Caco-2 (cell line): ENCODE data around the gene TATDN2. TPM values are rescaled to one million over a fixed set of nuclear protein-coding genes. Genes with fewer than 3 reads are reported as not detected.

Experiments
- BruUV-seq: library from RNA; stranded (reverse); fragments of 400-500 nt; replicated peaks from 2 replicates; lab custom pipeline; 2021; lab: Mats Ljungman, UMichigan
- CTCF ChIA-PET: fragments of 300-600 bp; sonication (Branson Sonifier 250); formaldehyde crosslinking; loops from one replicate; lab custom pipeline; 2022; ENCODE audit warnings: antibody characterized with exemption; lab: Charles Lee
- POLR2A ChIA-PET: fragments of 300-600 bp; sonication (Branson Sonifier 250); formaldehyde crosslinking; loops from one replicate; lab custom pipeline; 2022; ENCODE audit warnings: antibody characterized with exemption; lab: Charles Lee
- DNase-seq, 2 experiments: peaks; one replicate each; pipeline versions ENCODE4 v3.0.0 to v3.0.0-alpha.2; 2020 to 2022
- H3K27me3 ChIP-seq: replicated peaks from 2 replicates; pipeline ENCODE4 v1.6.0; 2011; ENCODE audit warnings: low read length; ENCODE audit not compliant: control insufficient read depth, insufficient read depth
- H3K36me3 ChIP-seq: 2 replicates; pipeline ENCODE4 v1.5.1; 2011; ENCODE audit warnings: low read length; ENCODE audit not compliant: control insufficient read depth, insufficient read depth
- H3K4me1 ChIP-seq: fragments of 250-450 bp; sonication (Bioruptor Pico); 2 replicates; pipeline ENCODE4 v1.5.1; 2020; ENCODE audit warnings: mild to moderate bottlenecking
- H3K4me3 ChIP-seq: 2 replicates; pipeline ENCODE4 v1.5.1; 2011; ENCODE audit warnings: low read depth, mild to moderate bottlenecking, control low read depth, low read length
- H3K9me3 ChIP-seq: fragments of 250-450 bp; sonication (Bioruptor Pico); 2 replicates; pipeline ENCODE4 v1.5.1; 2020; ENCODE audit warnings: mild to moderate bottlenecking, moderate library complexity
- H3K27ac Mint-ChIP-seq: one replicate; pipeline ENCODE4 v1.8.0; 2022; ENCODE audit warnings: mixed read lengths; ENCODE audit not compliant: unreplicated experiment
- H3K27me3 Mint-ChIP-seq: one replicate; pipeline ENCODE4 v1.8.0; 2022; ENCODE audit warnings: mixed read lengths; ENCODE audit not compliant: insufficient read depth, unreplicated experiment
- H3K36me3 Mint-ChIP-seq: one replicate; pipeline ENCODE4 v1.8.0; 2022; ENCODE audit warnings: mild to moderate bottlenecking, mixed read lengths; ENCODE audit not compliant: insufficient read depth, unreplicated experiment
- H3K4me1 Mint-ChIP-seq: one replicate; pipeline ENCODE4 v1.8.0; 2022; ENCODE audit warnings: low read depth, mixed read lengths; ENCODE audit not compliant: unreplicated experiment
- H3K4me3 Mint-ChIP-seq: one replicate; pipeline ENCODE4 v1.8.0; 2022; ENCODE audit warnings: mild to moderate bottlenecking, moderate library complexity, mixed read lengths; ENCODE audit not compliant: unreplicated experiment
- H3K9me3 Mint-ChIP-seq: one replicate; pipeline ENCODE4 v1.8.0; 2022; ENCODE audit warnings: mixed read lengths; ENCODE audit not compliant: unreplicated experiment
- intact Hi-C: fragments of 100-400 bp; cut with micrococcal nuclease; formaldehyde crosslinking; loops from one replicate; pipeline ENCODE4 v1.10.0; 2022; ENCODE audit not compliant: unreplicated experiment
- total RNA-seq: library from RNA; stranded (reverse); gene quantifications from 2 replicates; pipeline ENCODE4 v1.2.3, GENCODE V29; 2022
- TF ChIP-seq, protein P1 (sequence below), 2 experiments: fragments of 200-600 bp in 1 of 2; IDR thresholded peaks; 1 replicate in 1 of 2; 2 replicates in 1 of 2; pipeline versions ENCODE4 v1.5.1 to v1.8.0; 2011 to 2022; ENCODE audit warnings: antibody characterized with exemption in 1 of 2, control low read depth in 1 of 2, inconsistent platforms in 1 of 2, low read depth in 1 of 2, low read length in 1 of 2, mild to moderate bottlenecking in 1 of 2, moderate library complexity in 1 of 2; ENCODE audit not compliant: insufficient read depth in 1 of 2, severe bottlenecking in 1 of 2, unreplicated experiment in 1 of 2

Gene TATDN2
- total RNA-seq, 1 experiment from 2014 or later = 32.1 TPM

DNA sequence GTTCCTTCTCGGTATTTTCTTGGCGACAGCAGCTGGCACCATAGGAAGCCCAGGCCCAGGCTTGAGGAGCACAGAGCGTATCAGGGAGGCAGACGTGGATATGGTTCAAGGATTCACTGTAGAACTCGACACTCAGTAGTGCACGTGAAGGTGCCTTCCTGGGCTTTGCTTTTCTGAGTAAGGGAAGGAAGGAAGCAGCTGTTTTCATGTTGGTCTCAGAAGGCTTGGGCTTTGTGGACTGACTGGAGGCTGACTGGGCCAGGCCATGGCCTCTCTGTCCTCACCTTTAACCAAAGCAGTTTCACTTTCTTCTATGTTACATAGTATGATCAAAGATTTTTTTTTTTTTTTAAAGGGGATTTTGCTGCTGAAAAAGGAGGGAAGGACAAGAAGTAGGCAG lies 51.4 kb downstream of the TATDN2 start:
- H3K36me3 ChIP-seq = peaks cover 5% of the 10 kb centered on the region
- no peak overlapping the region for H3K4me3 Mint-ChIP-seq
- CTCF ChIA-PET = no interaction called here
- intact Hi-C loops = no loop called here
- H3K27me3 ChIP-seq = no peaks in the 10 kb centered on the region
- TF ChIP-seq, protein P1, sequence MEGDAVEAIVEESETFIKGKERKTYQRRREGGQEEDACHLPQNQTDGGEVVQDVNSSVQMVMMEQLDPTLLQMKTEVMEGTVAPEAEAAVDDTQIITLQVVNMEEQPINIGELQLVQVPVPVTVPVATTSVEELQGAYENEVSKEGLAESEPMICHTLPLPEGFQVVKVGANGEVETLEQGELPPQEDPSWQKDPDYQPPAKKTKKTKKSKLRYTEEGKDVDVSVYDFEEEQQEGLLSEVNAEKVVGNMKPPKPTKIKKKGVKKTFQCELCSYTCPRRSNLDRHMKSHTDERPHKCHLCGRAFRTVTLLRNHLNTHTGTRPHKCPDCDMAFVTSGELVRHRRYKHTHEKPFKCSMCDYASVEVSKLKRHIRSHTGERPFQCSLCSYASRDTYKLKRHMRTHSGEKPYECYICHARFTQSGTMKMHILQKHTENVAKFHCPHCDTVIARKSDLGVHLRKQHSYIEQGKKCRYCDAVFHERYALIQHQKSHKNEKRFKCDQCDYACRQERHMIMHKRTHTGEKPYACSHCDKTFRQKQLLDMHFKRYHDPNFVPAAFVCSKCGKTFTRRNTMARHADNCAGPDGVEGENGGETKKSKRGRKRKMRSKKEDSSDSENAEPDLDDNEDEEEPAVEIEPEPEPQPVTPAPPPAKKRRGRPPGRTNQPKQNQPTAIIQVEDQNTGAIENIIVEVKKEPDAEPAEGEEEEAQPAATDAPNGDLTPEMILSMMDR (IDR thresholded peaks at IDR 0.05; ENCODE audit: insufficient read depth in 1 of 2, low read depth in 1 of 2, low read length in 1 of 2, severe bottlenecking in 1 of 2, unreplicated experiment in 1 of 2) = no peak
- no peaks in the 10 kb centered on the region for H3K4me1 Mint-ChIP-seq
- no peak for DNase-seq
- no peaks in the 10 kb centered on the region for H3K9me3 ChIP-seq
- no peak overlapping the region for H3K4me3 ChIP-seq
- no peaks in the 10 kb centered on the region for H3K9me3 Mint-ChIP-seq
- POLR2A ChIA-PET = no interaction called here
- H3K27me3 Mint-ChIP-seq = no peaks in the 10 kb centered on the region
- no peak overlapping the region for H3K27ac Mint-ChIP-seq
- BruUV-seq = no TSS peak
- H3K36me3 Mint-ChIP-seq = peaks cover 80% of the 10 kb centered on the region
- no peaks in the 10 kb centered on the region for H3K4me1 ChIP-seq

GRCh38 chr3:10300087-10300486 lies 51.8 kb downstream of the TATDN2 start:
- POLR2A ChIA-PET = no interaction called here
- no peak overlapping the region for H3K27ac Mint-ChIP-seq
- no TSS peak for BruUV-seq

DNA sequence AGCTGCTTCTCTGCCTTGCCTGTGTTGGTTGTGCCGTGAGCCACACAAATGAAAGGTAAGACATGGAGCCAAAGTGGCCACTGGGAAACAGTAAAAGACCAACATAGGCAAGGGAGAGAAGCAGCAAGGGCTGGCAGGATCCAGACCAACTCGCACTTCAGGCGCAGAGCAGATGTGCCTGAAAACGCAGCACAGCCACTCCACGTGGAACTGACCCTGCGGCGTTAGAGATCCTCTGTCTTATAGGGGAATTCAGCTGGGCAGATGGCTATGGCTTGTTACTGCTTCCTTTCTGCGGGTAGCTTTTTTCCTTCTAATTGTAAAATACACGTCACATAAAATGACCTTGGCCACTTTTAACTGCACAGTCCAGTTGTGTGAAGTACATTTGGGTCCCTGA lies 54.8 kb downstream of the TATDN2 start:
- no peaks in the 10 kb centered on the region for H3K9me3 Mint-ChIP-seq
- intact Hi-C loops = no loop called here
- Histone ChIP-seq H3K27me3 (no peaks in the 10 kb centered on the region), H3K36me3 (peaks cover 5% of the 10 kb centered on the region), H3K4me1 (no peaks in the 10 kb centered on the region), H3K4me3 (no peak overlapping the region), H3K9me3 (no peaks in the 10 kb centered on the region)
- no peak overlapping the region for H3K4me3 Mint-ChIP-seq
- no peaks in the 10 kb centered on the region for H3K27me3 Mint-ChIP-seq
- peaks cover 89% of the 10 kb centered on the region for H3K36me3 Mint-ChIP-seq
- BruUV-seq = no TSS peak
- DNase-seq = no peak
- CTCF ChIA-PET = interaction anchor here (0.5 kb wide), 1 partner anchor 234 kb away, joined by 6 read pairs; no protein-coding TSS in a partner anchor
- H3K4me1 Mint-ChIP-seq = no peaks in the 10 kb centered on the region
- TF ChIP-seq, protein P1 (IDR thresholded peaks at IDR 0.05; ENCODE audit: insufficient read depth in 1 of 2, low read depth in 1 of 2, low read length in 1 of 2, severe bottlenecking in 1 of 2, unreplicated experiment in 1 of 2) = no peak
- POLR2A ChIA-PET = no interaction called here
- no peak overlapping the region for H3K27ac Mint-ChIP-seq

More at GRCh38 chr3:10300087-10300486, 51.8 kb downstream of the TATDN2 start:
- Mint-ChIP-seq H3K4me3 (no peak overlapping the region), H3K4me1 (no peaks in the 10 kb centered on the region), H3K9me3 (no peaks in the 10 kb centered on the region), H3K36me3 (peaks cover 80% of the 10 kb centered on the region), H3K27me3 (no peaks in the 10 kb centered on the region)
- TF ChIP-seq, protein P1 (IDR thresholded peaks at IDR 0.05; ENCODE audit: insufficient read depth in 1 of 2, low read depth in 1 of 2, low read length in 1 of 2, severe bottlenecking in 1 of 2, unreplicated experiment in 1 of 2) = no peak
- Histone ChIP-seq H3K27me3 (no peaks in the 10 kb centered on the region), H3K4me3 (no peak overlapping the region), H3K4me1 (no peaks in the 10 kb centered on the region), H3K9me3 (no peaks in the 10 kb centered on the region), H3K36me3 (peaks cover 5% of the 10 kb centered on the region)
- intact Hi-C loops = no loop called here
- CTCF ChIA-PET = interaction anchor here (0.5 kb wide), 1 partner anchor 369 kb away, joined by 8 read pairs; no protein-coding TSS in a partner anchor
- DNase-seq = no peak
